Lower leg skin (tissue), 4 donors: ENCODE results near the gene PTEN. TPM values are rescaled to one million over a fixed set of nuclear protein-coding genes. Genes with fewer than 3 reads are reported as not detected.

Experiments used
- DNase-seq, 2 donors: peaks; one replicate each; pipeline ENCODE4 v3.0.0-alpha.2; 2019; ENCODE audit warnings: low spot score in 2 of 2
- H3K4me3 ChIP-seq: fragments of 200-600 bp; sonication (generic); 2 replicates; pipeline ENCODE4 v1.5.1; 2017; ENCODE audit warnings: mild to moderate bottlenecking, low read depth; ENCODE audit not compliant: poor library complexity, severe bottlenecking
- CTCF ChIP-seq, 3 donors: fragments of 450-650 bp; IDR thresholded peaks; one replicate each; pipeline ENCODE4 v1.5.1; 2016; ENCODE audit warnings: antibody characterized with exemption in 3 of 3, mild to moderate bottlenecking in 3 of 3, moderate library complexity in 2 of 3
- POLR2A ChIP-seq, 2 donors: fragments of 450-650 bp; IDR thresholded peaks; one replicate each; pipeline ENCODE4 v1.6.1; 2016 to 2017; ENCODE audit warnings: antibody characterized with exemption in 2 of 2, mild to moderate bottlenecking in 1 of 2, moderate library complexity in 1 of 2
- WGBS, 2 donors: methylation state at CpG; one replicate each; pipeline ENCODE4 v1.1.5; 2018; 5-methylcytosine and 5-hydroxymethylcytosine counted together
- intact Hi-C: fragments of 100-400 bp; cut with DNase I; formaldehyde crosslinking; loops from one replicate; pipeline ENCODE4 v1.15.0; 2023; ENCODE audit warnings: low total_unique reads
- total RNA-seq, 4 donors: library from RNA; depleted of rRNA; stranded (reverse); fragments of >200 nt; gene quantifications; one replicate each; pipeline ENCODE4 v1.1.0, GENCODE V29; 2016

The PTEN gene
- total RNA-seq, 4 donors from 2014 or later = 54.8 to 87.4 (median 68.8) TPM

DNA sequence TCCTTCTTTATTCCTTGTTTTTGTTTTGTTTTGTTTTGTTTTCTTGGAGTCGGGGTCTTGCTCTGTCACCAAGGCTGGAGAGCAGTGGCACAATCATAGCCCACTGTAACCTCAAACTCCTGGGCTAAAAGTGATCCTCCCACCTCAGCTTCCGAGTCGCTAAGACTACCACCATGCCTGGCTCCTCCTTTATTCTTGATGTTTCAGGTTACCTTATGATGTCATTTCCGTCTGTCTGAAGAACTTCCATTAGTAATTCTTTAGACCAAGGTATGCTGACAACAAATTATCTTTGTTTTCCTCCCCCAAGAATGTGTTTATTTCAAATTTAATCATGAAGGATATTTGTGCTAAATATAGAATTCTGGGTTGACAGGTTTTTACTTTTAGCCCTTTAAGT lies 27.3 kb upstream of the PTEN start:
- TF ChIP-seq CTCF (IDR thresholded peaks at IDR 0.05) (no peak), POLR2A (IDR thresholded peaks at IDR 0.05) (no peak)
- 90 to 96% methylated on average over 4 of the region's 4 CpGs for WGBS, 2 donors
- no peak for DNase-seq
- intact Hi-C loops = no loop called here
- H3K4me3 ChIP-seq = no peak overlapping the region

DNA sequence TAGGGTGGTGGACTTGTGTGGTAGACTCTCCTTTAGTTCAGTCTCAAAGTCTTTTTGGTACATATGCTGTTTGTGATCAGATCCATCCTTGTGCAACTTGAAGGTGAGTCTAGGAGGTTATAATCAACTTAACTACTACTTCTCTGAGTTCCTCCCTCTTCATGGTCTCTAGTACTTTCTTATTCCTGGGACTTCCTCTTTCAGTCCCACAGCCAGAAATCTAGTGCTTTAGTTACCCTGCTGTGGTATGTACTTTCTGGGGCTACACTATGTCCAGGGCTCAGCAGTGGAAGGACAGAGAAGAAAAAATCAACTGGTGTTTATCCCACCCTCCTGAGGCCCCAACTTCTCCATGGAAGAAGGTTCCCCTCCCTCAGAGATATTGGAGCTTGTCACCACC lies 26.0 kb upstream of the PTEN start:
- no peak for TF ChIP-seq POLR2A (IDR thresholded peaks at IDR 0.05)
- intact Hi-C loops = no loop called here
- DNase-seq = no peak

DNA sequence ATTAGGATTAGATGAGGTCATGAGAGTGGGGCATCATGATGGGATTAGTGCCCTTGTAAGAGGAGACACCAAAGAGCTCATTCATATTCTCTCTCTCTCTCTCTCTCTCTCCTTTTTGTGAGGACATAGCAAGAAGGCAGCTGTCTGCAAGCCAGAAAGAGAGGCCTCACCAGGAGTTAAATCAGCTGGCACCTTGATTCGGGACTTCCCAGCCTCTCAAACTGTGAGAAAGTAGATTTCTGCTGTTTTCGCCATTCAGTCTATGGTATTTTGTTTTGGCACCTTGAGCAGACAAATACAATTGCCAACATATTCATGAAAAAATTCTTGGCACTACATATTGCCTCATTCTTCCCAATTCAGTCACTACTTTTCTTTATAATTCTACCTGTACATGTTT lies 24.8 kb upstream of the PTEN start:
- TF ChIP-seq POLR2A (IDR thresholded peaks at IDR 0.05) (no peak), CTCF (IDR thresholded peaks at IDR 0.05) (no peak)
- intact Hi-C loops = no loop called here
- WGBS, 2 donors = 61 to 62% methylated on average over 2 of the region's 2 CpGs
- no peak for DNase-seq
- H3K4me3 ChIP-seq = no peak overlapping the region

More for the DNA sequence above, 26.0 kb upstream of the PTEN start:
- H3K4me3 ChIP-seq = no peak overlapping the region

DNA sequence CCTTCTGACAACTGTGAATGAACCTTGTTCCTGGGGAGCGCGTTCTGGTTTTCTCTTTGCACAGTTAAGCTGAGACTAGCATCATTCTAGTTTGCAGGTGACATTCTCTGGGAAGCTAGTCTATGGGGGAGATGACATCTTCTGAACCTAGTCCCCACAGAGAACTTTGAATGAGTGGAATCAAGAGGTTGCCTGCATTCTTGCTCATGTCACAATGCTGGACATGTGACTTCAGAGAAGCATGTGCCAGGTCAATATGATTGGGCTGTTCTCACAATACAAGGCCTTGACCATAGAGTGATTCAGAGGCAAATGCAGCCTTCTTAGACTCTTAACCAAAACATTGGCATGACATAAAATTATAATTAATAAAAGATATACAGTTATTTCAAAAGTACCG lies 22.2 kb upstream of the PTEN start:
- TF ChIP-seq CTCF (IDR thresholded peaks at IDR 0.05) = no peak
- TF ChIP-seq POLR2A (IDR thresholded peaks at IDR 0.05) = no peak
- no peak for DNase-seq
- intact Hi-C loops = no loop called here
- H3K4me3 ChIP-seq = no peak overlapping the region
- WGBS, 2 donors = 91 to 94% methylated on average over 3 of the region's 3 CpGs

DNA sequence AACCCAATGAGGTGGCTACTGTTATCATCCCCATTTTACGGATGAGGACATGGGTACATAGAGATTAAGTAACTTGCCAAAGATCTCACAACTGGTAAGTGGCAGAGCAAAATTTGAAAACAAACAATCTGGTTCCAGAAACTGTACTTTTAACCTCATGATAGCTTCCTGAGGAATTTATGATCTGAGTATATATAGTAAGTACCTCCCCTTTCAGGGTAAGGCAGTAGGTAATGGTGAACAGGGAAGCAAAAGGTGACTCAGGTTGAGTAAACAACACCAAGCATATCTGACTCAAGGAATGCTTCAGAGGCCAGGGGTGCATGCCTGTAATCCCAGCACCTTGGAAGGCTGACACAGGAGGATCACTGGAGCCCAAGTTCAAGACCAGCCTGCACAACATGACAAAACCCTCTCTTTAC lies 21.2 kb upstream of the PTEN start:
- no peak for DNase-seq
- WGBS, 2 donors = 96% methylated on average over 1 of the region's 1 CpG
- intact Hi-C loops = no loop called here

GRCh38 chr10:87842776-87843497 lies 20.5 kb upstream of the PTEN start:
- no peak for TF ChIP-seq CTCF (IDR thresholded peaks at IDR 0.05)
- no peak for DNase-seq
- H3K4me3 ChIP-seq = no peak overlapping the region
- intact Hi-C loops = no loop called here

More for the DNA sequence above, 21.2 kb upstream of the PTEN start:
- H3K4me3 ChIP-seq = no peak overlapping the region
- TF ChIP-seq CTCF (IDR thresholded peaks at IDR 0.05) = no peak
- TF ChIP-seq POLR2A (IDR thresholded peaks at IDR 0.05) = no peak
